Right lung (tissue), 5 donors: Measurements from ENCODE around the gene PA2G4. TPM values are rescaled to one million over a fixed set of nuclear protein-coding genes. Genes with fewer than 3 reads are reported as not detected.

Source experiments
- polyA plus RNA-seq, 5 donors: library from polyadenylated mRNA; unstranded; fragments of 120-200 nt; gene quantifications; one replicate each; pipeline versions ENCODE4 v1.2.1 to v1.2.3, GENCODE V29; 2013; ENCODE audit warnings: inconsistent platforms in 1 of 5, low replicate concordance in 1 of 5; ENCODE audit not compliant: insufficient read length in 5 of 5, insufficient read depth in 1 of 5

Gene PA2G4
- polyA plus RNA-seq, 5 donors, result 118 to 168 (median 134) TPM

Other genes with a start within 250 kb of the PA2G4 start
- 10 to 100 TPM; 30.1 to 39.5 (median 32.3) TPM for gene PYM1, start 176.7 kb upstream of the PA2G4 start, polyA plus RNA-seq
- 10 to 100 TPM; 27.7 to 44.8 (median 39.6) TPM for gene DGKA, start 173.4 kb upstream of the PA2G4 start, polyA plus RNA-seq
- gene PMEL, start 138.5 kb upstream of the PA2G4 start, polyA plus RNA-seq, result 1 to 10 TPM; 2.0 to 2.7 (median 2.4) TPM
- gene CDK2, start 137.7 kb upstream of the PA2G4 start, polyA plus RNA-seq, result 10 to 100 TPM; 73.1 to 86.5 (median 78.1) TPM
- 100 to 1,000 TPM; 131 to 157 (median 146) TPM for gene RAB5B, start 130.5 kb upstream of the PA2G4 start, polyA plus RNA-seq
- 10 to 100 TPM; 36.7 to 43.4 (median 42.8) TPM for gene SUOX, start 107.3 kb upstream of the PA2G4 start, polyA plus RNA-seq
- 10 to 100 TPM; 19.7 to 26.1 (median 23.1) TPM for gene IKZF4, start 83.5 kb upstream of the PA2G4 start, polyA plus RNA-seq
- 100 to 1,000 TPM; 102 to 691 (median 130) TPM for gene RPS26, start 62.6 kb upstream of the PA2G4 start, polyA plus RNA-seq
- gene ERBB3, start 24.4 kb upstream of the PA2G4 start, polyA plus RNA-seq, result 10 to 100 TPM; 71.3 to 97.1 (median 80.0) TPM
- 1,000 to 10,000 TPM; 6,129 to 8,482 (median 6,371) TPM for gene RPL41, start 12.1 kb downstream of the PA2G4 start, polyA plus RNA-seq
- 1 to 10 TPM; 5.1 to 6.8 (median 6.2) TPM for gene ZC3H10, start 13.7 kb downstream of the PA2G4 start, polyA plus RNA-seq
- gene ESYT1, start 23.7 kb downstream of the PA2G4 start, polyA plus RNA-seq, result 10 to 100 TPM; 74.3 to 90.6 (median 81.1) TPM
- gene MYL6B, start 48.0 kb downstream of the PA2G4 start, polyA plus RNA-seq, result 100 to 1,000 TPM; 162 to 215 (median 172) TPM
- 1,000 to 10,000 TPM; 1,819 to 2,542 (median 2,207) TPM for gene MYL6, start 53.8 kb downstream of the PA2G4 start, polyA plus RNA-seq
- 100 to 1,000 TPM in 4 of 5 donors, 10 to 100 TPM in 1; 90.6 to 124 (median 119) TPM for gene SMARCC2, start 84.9 kb downstream of the PA2G4 start, polyA plus RNA-seq
- 10 to 100 TPM; 37.6 to 44.8 (median 38.4) TPM for gene RNF41, start 117.4 kb downstream of the PA2G4 start, polyA plus RNA-seq
- 10 to 100 TPM; 24.6 to 31.3 (median 25.6) TPM for gene NABP2, start 119.8 kb downstream of the PA2G4 start, polyA plus RNA-seq
- 1 to 10 TPM; 2.6 to 5.6 (median 4.8) TPM for gene SLC39A5, start 125.5 kb downstream of the PA2G4 start, polyA plus RNA-seq
- 10 to 100 TPM; 21.9 to 32.1 (median 30.9) TPM for gene ANKRD52, start 153.8 kb downstream of the PA2G4 start, polyA plus RNA-seq
- gene COQ10A, start 162.4 kb downstream of the PA2G4 start, polyA plus RNA-seq, result 10 to 100 TPM; 15.3 to 17.9 (median 15.8) TPM
- gene CS, start 195.8 kb downstream of the PA2G4 start, polyA plus RNA-seq, result 100 to 1,000 TPM; 148 to 181 (median 158) TPM
- 100 to 1,000 TPM; 128 to 155 (median 136) TPM for gene CNPY2, start 211.4 kb downstream of the PA2G4 start, polyA plus RNA-seq
- gene PAN2, start 229.4 kb downstream of the PA2G4 start, polyA plus RNA-seq, result 10 to 100 TPM; 64.8 to 96.1 (median 78.4) TPM
- gene IL23A, start 234.3 kb downstream of the PA2G4 start, polyA plus RNA-seq, result 1 to 10 TPM in 1 of 5 donors, under 1 TPM in 4; 0.64 to 1.1 (median 0.81) TPM